Hippocampal formation (tissue), 2 donors: ENCODE data around the gene RFX2.
"Not testable (repeated sequence)": the region's sequence is repeated elsewhere in the genome, so short reads cannot be mapped to it uniquely, and the experiment has no call there.

Experiments
- DNase-seq, 2 donors: peaks; one replicate each; lab custom pipeline; 2025; lab: John Stamatoyannopoulos, UW

RFX2 gene

DNA sequence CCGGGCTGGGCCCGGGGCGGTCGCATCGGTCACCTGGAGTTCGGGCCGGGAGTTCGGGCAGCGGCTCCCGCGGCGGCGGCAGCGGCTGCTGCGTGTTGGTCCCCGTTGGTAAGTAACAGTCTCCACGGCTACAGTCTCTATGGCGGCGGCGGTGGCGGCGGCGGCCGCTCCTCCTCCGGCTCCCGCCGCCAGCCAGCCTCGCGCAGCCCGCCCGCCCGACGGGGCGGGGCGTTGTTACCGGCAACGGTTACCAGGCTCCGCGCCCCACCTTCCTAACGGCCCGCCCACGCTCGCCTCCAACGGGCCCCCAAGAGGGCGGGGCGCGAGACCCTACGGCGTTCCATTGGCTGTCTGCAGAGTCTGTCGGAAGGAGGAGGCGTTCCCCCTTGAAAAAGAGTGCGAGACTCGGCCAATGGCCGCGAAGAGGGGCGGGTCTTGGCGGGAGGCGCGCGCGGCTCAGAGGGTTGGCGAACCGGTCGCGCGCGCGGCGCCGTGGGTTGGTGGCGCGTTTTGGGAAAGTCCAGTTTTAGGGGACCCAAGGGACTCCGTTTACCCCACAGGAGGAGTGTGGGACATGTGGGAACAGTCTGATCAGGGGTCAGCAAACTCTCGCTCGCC, at the start of gene RFX2:
RFX2 (minus strand) TSS at position 141 of the 618 bp plus-strand sequence. CDS start 63,004 bp downstream, outside the sequence.
- peak; percentile 98 to 99 for DNase-seq

DNA sequence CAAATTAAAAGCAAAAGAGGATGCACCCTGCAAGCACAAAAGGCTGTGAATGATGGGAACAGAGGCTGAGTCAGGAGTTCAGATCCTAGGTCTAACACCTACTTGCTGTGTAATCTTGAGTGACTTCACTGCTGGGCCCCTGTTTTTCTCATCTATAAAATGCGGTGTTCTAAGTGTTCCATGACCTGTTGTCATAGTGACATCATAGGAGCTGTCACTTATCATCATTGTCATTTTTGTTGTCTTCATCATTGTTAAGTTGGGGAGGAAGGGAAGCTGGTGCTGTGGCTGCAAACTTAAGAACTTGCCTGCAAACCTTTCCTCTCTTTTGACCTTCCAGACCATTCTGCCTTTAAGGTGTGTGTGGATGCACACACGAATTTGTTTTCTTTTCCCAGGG, 45.7 kb upstream of the RFX2 start:
- DNase-seq, result no peak

- no peak for DNase-seq
Measured at GRCh38 chr19:6150289-6150688, 40.0 kb upstream of the RFX2 start.

- no peak for DNase-seq
Measured at GRCh38 chr19:6141217-6141616, 30.9 kb upstream of the RFX2 start.

DNA sequence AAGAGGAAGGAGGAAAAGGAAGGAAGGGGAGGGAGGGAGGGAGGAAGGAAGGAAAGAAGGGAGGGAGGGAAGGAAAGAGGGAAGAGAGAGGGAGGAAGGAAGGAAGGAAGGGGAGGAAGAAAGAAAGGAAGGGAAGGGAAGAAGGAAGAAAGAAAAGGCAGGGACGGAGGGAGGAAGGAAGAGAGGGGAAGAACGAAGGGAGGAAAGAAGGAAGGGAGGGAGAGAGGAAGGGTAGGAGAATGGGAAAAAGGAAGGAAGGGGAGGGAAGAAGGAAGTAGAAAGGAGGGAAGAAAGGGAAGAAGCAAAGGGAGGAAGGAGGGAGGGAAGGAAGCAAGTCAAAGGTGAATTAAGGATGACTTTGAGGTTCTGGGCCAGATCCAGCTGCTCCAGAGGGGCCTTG, 28.2 kb upstream of the RFX2 start:
- DNase-seq, result no peak

- no peak for DNase-seq
Measured at GRCh38 chr19:6138066-6138465, 27.8 kb upstream of the RFX2 start.

DNA sequence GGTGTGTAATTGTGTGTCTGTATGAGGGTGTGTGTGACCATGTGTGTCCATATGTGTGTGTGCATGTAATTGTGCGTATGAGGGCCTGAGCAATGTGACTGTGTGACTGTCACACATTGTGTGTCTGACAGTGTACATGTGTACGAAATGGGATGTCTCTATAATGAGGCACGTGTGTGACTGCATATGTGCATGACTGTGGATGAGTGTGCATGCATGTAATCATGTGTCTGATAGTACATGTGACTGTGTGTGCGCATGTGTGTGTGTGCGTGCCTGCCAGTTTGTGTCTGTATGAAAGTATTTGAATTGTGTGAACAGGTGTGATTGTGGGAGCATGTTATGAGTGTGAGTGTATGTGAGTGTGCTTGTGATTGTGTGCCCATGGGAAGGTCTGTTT, 22.9 kb upstream of the RFX2 start:
- no peak for DNase-seq

GRCh38 chr19:6132482-6132881, 22.2 kb upstream of the RFX2 start:
- DNase-seq, result no peak

DNA sequence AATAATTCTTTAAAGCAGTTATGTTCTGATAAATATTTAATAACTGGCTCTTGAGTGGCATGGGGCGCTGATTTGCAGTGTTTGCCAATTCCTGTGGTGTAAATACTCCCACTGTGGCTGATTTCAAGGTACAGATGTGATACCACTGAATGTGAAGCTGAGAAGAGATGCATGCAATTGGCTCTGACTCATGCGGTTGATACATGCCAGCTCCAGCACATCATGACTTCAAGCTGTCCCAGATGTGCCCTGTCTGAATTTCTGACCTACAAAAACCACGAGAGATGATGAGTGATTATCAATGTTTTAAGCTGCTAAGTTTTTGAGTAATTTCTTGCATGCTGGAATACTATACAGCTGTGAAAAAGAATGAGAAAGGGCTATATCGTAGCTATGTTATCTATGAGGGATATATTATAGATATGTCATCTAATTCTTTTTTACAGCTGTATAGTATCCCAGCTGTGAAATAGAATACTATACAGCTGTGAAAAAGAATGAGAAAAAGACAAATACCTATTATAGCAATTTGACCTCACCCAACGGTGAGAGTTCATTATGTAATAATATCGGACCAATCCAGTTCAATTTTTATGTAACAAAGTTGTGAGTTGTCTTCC, 17.5 kb upstream of the RFX2 start:
- no peak for DNase-seq

DNA sequence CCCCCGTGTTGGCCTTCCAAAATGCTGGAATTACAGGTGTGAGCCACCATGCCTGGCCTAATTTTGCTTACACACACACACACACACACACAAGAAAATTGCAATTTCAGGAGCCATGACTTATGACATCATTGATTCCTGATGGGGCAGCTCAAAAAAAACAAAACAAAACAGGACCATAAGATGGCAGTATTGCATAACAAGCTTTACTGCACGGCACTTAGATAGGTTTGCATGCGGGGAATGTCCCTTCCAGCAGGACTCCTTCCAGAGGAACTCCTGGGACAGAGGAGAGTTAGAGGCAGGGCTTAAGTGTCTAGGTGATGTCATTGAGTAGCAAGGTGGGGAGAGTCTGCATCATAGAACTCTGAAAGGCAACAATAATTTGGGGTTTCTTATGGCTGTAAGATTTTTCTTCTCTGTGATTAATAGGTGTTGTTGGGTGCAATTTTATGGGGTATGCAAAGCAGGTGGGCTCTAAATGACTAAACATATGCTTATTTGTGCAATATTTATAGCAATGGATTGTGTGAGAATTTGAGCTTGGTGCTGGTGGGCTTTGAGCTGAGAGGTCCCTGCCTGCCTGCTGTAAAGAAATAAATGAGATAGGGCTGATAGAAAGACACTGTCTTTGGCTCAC, 16.2 kb upstream of the RFX2 start:
- no peak for DNase-seq

GRCh38 chr19:6125571-6125989, 15.3 kb upstream of the RFX2 start:
- DNase-seq, result no peak

- DNase-seq, result no peak
Measured at GRCh38 chr19:6119031-6119430, 8.7 kb upstream of the RFX2 start.

- no peak for DNase-seq
Measured at GRCh38 chr19:6118043-6118442, 7.7 kb upstream of the RFX2 start.

- DNase-seq, result no peak
Measured at GRCh38 chr19:6117534-6117933, 7.2 kb upstream of the RFX2 start.

GRCh38 chr19:6116749-6117430, 6.6 kb upstream of the RFX2 start:
- no peak for DNase-seq

GRCh38 chr19:6115992-6116391, 5.7 kb upstream of the RFX2 start:
- no peak for DNase-seq

DNA sequence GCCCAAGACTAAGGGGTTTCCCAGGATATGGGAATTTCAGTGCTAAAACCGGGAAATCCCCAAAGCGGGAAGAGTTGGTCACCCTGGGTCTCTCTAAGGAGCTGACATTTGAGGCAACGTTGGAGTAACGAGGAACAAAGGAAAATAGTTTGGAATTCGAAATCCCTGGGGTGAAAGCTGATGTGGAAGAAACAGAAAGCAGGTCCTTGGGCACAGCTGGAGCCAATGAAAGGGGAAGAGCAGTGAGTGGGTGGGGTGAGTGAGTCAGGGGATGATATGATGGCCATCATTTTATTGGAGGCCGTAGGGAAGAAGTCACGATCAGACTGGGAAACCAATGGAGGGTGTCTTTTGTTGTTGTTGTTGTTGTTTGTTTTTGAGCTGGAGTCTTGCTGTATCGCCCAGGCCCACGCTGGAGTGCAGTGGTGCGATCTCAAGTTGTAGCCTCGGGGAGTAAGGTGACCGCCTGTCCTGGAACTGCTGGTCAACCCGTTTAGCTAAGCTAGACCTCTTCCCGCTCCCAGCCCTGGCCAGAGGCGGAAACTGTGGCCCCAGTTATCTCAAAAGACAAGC, 3.4 kb upstream of the RFX2 start:
- no peak for DNase-seq

DNA sequence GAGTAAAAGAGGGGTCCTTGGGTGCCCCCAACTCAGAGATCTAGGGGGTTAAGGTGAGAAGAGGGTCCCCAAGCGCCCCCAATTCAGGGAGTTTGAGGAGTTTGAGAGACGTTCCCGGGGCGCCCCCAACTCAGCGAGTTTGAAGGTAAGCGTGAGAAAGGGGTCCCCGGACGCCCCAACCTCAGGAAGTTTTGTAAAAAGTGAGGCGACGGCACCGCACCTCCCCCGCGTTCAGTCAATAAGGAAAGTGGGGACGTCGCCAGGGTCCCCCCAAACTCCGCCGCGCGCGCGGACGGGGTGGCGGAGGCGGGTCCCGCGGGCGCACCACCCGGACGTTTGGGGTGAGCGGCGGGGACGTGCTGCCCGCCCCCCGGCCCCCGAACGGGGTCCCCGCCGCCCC, 353 bp downstream of the RFX2 start:
- no peak for DNase-seq

DNA sequence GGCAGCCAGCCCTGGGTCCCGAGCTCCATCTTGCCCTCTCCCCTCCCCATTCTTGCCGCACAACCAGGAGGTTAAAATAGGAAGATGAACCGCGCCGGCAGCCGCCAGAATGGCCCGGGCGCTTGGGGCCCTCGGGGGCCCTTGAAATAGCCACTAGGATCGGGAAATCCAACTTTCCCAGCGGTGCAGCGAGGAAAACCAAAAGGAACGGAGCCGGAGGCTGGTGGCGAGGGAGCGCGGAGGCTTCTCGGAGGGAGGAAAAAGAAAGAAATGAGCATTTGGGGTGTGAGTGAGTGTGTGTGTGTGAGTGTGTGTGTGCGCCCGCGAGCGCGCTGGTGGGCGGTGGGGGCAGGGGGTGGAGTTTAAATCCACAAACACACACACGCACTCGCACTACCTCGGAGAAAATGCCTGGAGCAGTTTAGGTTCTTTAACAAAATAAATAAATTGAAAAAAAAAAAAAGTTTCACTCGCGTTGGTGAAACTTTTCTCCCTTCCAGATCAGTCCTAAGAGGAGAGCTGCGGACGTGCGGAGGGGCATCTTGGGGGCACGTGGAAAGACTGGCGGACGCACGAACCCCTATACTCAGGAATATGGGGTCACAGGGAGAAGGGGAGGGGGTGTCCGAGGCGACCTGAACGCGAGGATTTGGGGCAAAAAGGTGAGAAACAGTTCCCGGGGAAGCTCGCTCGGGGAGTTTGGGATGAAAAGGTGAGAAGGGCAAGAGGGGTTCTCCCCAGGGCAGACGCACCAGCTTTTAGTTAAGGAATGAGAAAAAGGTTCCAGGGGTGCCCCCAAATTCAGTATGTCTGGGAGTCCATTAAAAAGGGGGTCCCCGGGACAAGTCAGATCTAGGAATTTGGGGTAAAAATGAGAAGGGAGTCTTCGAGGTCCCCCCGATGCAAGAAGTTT, 1.3 kb downstream of the RFX2 start:
- DNase-seq, result no peak

DNA sequence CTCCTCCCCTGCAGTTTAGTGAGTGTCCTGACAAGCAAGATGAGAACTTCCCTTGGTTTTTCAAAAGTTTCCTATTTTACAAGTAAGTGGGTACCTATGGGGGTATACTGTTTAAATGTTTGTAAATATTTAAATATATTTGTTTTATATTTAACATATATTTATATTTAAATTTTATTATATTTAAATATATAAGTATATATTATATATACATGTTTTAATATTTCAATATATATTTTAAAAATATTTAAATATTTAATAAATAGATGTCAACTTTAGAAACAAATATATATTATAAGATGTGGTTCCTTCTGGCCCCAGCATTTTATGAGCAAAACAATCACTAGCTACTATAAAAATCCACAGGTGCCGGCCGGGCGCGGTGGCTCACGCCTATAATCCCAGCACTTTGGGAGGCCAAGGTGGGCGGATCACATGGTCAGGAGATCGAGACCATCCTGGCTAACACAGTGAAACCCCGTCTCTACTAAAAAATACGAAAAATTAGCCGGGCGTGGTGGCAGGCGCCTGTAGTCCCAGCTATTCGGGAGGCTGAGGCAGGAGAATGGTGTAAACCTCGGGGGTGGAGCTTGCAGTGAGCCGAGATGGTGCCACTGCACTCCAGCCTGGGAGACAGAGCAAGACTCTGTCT, 3.5 kb downstream of the RFX2 start:
- not testable (repeated sequence) for DNase-seq

- no peak for DNase-seq
Measured at GRCh38 chr19:6105444-6105843, 4.9 kb downstream of the RFX2 start.
